ENCODE results near the gene SLC2A8. TPM values are rescaled to one million over a fixed set of nuclear protein-coding genes. Genes with fewer than 3 reads are reported as not detected.

The SLC2A8 gene
- total RNA-seq, 1 donor from 2014 or later = 13.8 TPM

GRCh38 chr9:127450243-127450760 is 53.3 kb downstream of the SLC2A8 start:
- H3K9me3 ChIP-seq = no peaks in the 10 kb centered on the region
- intact Hi-C loops (cut with DNase I) = no loop called here
- no peak for DNase-seq (ENCODE audit: extremely low spot score in 2 of 2)
- peak overlapping the region; percentile 74 for H3K27ac ChIP-seq
- peak overlapping the region; percentile 61 to 94 for H3K4me3 ChIP-seq
- H3K4me1 ChIP-seq = peaks cover 38% of the 10 kb centered on the region
- TF ChIP-seq POLR2AphosphoS5 (IDR thresholded peaks at IDR 0.05; ENCODE audit: insufficient read depth in 1 of 2, low read depth in 1 of 2) = no peak
- TF ChIP-seq CTCF (IDR thresholded peaks at IDR 0.05) = no peak
- TF ChIP-seq POLR2A (IDR thresholded peaks at IDR 0.05) = no peak
- peaks cover 0 to 36% of the 10 kb centered on the region in 2 donors for H3K36me3 ChIP-seq
- no peaks in the 10 kb centered on the region for H3K27me3 ChIP-seq

- intact Hi-C loops (cut with DNase I) = no loop called here
Measured at GRCh38 chr9:127450830-127451607, 54.0 kb downstream of the SLC2A8 start, which contains the start of the genes LRSAM1 and RPL12. Gene LRSAM1, plus strand, starts transcription at chr9:127451510. Its CDS starts 3,018 bp downstream, at chr9:127454528. Gene RPL12, minus strand, starts transcription at chr9:127451406. Its CDS starts 89 bp downstream, at chr9:127451317.

GRCh38 chr9:127451608-127451857 is 54.6 kb downstream of the SLC2A8 start:
- peak overlapping the region; percentile 74 for H3K27ac ChIP-seq
- DNase-seq (ENCODE audit: extremely low spot score in 2 of 2) = peak in 1 of 2 donors; percentile 90
- intact Hi-C loops (cut with DNase I) = no loop called here
- H3K36me3 ChIP-seq = peaks cover 0 to 28% of the 10 kb centered on the region in 2 donors
- H3K4me1 ChIP-seq = peaks cover 38% of the 10 kb centered on the region
- TF ChIP-seq POLR2A (IDR thresholded peaks at IDR 0.05) (no peak), CTCF (IDR thresholded peaks at IDR 0.05) (no peak), POLR2AphosphoS5 (IDR thresholded peaks at IDR 0.05; ENCODE audit: insufficient read depth in 1 of 2, low read depth in 1 of 2) (no peak)
- H3K4me3 ChIP-seq = peak overlapping the region; percentile 61 to 94
- no peaks in the 10 kb centered on the region for H3K9me3 ChIP-seq
- H3K27me3 ChIP-seq = no peaks in the 10 kb centered on the region

More at GRCh38 chr9:127450830-127451607, 54.0 kb downstream of the SLC2A8 start, which contains the start of the genes LRSAM1 and RPL12:
- Histone ChIP-seq H3K4me1 (peaks cover 38% of the 10 kb centered on the region), H3K27ac (peak within 1 kb of the TSS; percentile 74), H3K9me3 (no peaks in the 10 kb centered on the region), H3K4me3 (peak within 1 kb of the TSS; percentile 61 to 94), H3K36me3 (peaks cover 0 to 34% of the 10 kb centered on the region in 2 donors), H3K27me3 (no peaks in the 10 kb centered on the region)
- DNase-seq (ENCODE audit: extremely low spot score in 2 of 2) = peak in 1 of 2 donors; percentile 97
- TF ChIP-seq CTCF (IDR thresholded peaks at IDR 0.05) = peak in 1 of 3 experiments; percentile 6
- peak in 1 of 2 donors; percentile 97 for TF ChIP-seq POLR2A (IDR thresholded peaks at IDR 0.05)
- TF ChIP-seq POLR2AphosphoS5 (IDR thresholded peaks at IDR 0.05; ENCODE audit: insufficient read depth in 1 of 2, low read depth in 1 of 2) = peak; percentile 93 to 100

- Histone ChIP-seq H3K4me3 (peak overlapping the region; percentile 61 to 94), H3K9me3 (no peaks in the 10 kb centered on the region), H3K27me3 (no peaks in the 10 kb centered on the region), H3K4me1 (peaks cover 38% of the 10 kb centered on the region), H3K36me3 (peaks cover 0 to 23% of the 10 kb centered on the region in 2 donors), H3K27ac (peak overlapping the region; percentile 74)
- DNase-seq (ENCODE audit: extremely low spot score in 2 of 2) = no peak
- TF ChIP-seq CTCF (IDR thresholded peaks at IDR 0.05) = no peak
- TF ChIP-seq POLR2AphosphoS5 (IDR thresholded peaks at IDR 0.05; ENCODE audit: insufficient read depth in 1 of 2, low read depth in 1 of 2) = no peak
- TF ChIP-seq POLR2A (IDR thresholded peaks at IDR 0.05) = no peak
- intact Hi-C loops (cut with DNase I) = no loop called here
Measured at GRCh38 chr9:127451858-127452656, 55.1 kb downstream of the SLC2A8 start.

Data from vagina (tissue), 2 donors.